GM13976 (cell line): ENCODE data around the gene TTLL9.

ENCODE experiments used
- DNase-seq: peaks from one replicate; pipeline ENCODE4 v3.0.0; 2012; ENCODE audit warnings: low spot score
- CTCF ChIP-seq: IDR thresholded peaks from 2 replicates; pipeline ENCODE4 v1.5.1; 2012; ENCODE audit warnings: borderline replicate concordance, mild to moderate bottlenecking; ENCODE audit not compliant: insufficient read depth; ENCODE audit errors: extremely low read depth, missing control alignments, control extremely low read depth
- in situ Hi-C: fragments of 300-500 bp; cut with MboI; formaldehyde crosslinking; loops from one replicate; pipeline ENCODE4 v1.12.0; 2022; ENCODE audit warnings: low sequenced_read_pairs, mixed read lengths, inconsistent platforms; ENCODE audit not compliant: unreplicated experiment

The TTLL9 gene

GRCh38 chr20:31857861-31858759 lies 12.3 kb upstream of the TTLL9 start:
- in situ Hi-C loops: loop anchor here (10.0 kb wide), 1 partner anchor 97 kb away; the partner anchor contains the start of gene PDRG1
- no peak for TF ChIP-seq CTCF
- DNase-seq: peak; percentile 79

- DNase-seq: peak; percentile 13
- TF ChIP-seq CTCF: no peak
- in situ Hi-C loops: loop anchor here (10.0 kb wide), 1 partner anchor 96 kb away; the partner anchor contains the start of gene PDRG1
Measured at GRCh38 chr20:31858760-31859083, 11.7 kb upstream of the TTLL9 start.

GRCh38 chr20:31859266-31859997 lies 11.0 kb upstream of the TTLL9 start:
- DNase-seq: no peak
- in situ Hi-C loops: loop anchor here (10.0 kb wide), 1 partner anchor 95 kb away; the partner anchor contains the start of gene PDRG1
- no peak for TF ChIP-seq CTCF

- DNase-seq: no peak
- in situ Hi-C loops: loop anchor here (10.0 kb wide), 1 partner anchor 95 kb away; the partner anchor contains the start of gene PDRG1
- no peak for TF ChIP-seq CTCF
Measured at GRCh38 chr20:31859998-31860380, 10.4 kb upstream of the TTLL9 start.

- DNase-seq: peak; percentile 15
- TF ChIP-seq CTCF: no peak
- in situ Hi-C loops: no loop called here
Measured at GRCh38 chr20:31860390-31861134, 9.9 kb upstream of the TTLL9 start.

GRCh38 chr20:31861135-31861384 lies 9.4 kb upstream of the TTLL9 start:
- DNase-seq: peak; percentile 54
- no peak for TF ChIP-seq CTCF
- in situ Hi-C loops: no loop called here
